Measurements from ENCODE around the gene RPS25.

- TF ChIP-seq CTCF (IDR thresholded peaks at IDR 0.05) (no peak), POLR2A (IDR thresholded peaks at IDR 0.05) (no peak)
Measured at GRCh38 chr11:118997627-118998387, 20.3 kb downstream of the RPS25 start, which contains the start of gene CENATAC.

All from lower leg skin (tissue), 3 donors.